ENCODE results near the gene CLNK.

- TF ChIP-seq CTCF (IDR thresholded peaks at IDR 0.05; ENCODE audit: low read depth, low read length, poor library complexity, severe bottlenecking), result no peak
- TF ChIP-seq EZH2phosphoT487 (IDR thresholded peaks at IDR 0.05; ENCODE audit: borderline replicate concordance, low read length), result no peak
Measured at GRCh38 chr4:10480616-10481015, 204.0 kb downstream of the CLNK start.

All from DOHH2 (cell line).